Breast epithelium (tissue), 4 donors: ENCODE measurements around the gene USP9Y. TPM values are rescaled to one million over a fixed set of nuclear protein-coding genes. Genes with fewer than 3 reads are reported as not detected.
A peak's percentile ranks its signal among the peaks of the same experiment; 100 is the strongest.

Experiments used
- DNase-seq, 2 donors: peaks; one replicate each; pipeline ENCODE4 v3.0.0-alpha.2; 2019; ENCODE audit warnings: low spot score in 2 of 2
- H3K27ac ChIP-seq, 2 donors: fragments of 200-600 bp; sonication (generic) in 1 of 2; one replicate each; pipeline ENCODE4 v1.5.1; 2016 to 2019; ENCODE audit warnings: mild to moderate bottlenecking in 1 of 2
- H3K27me3 ChIP-seq, 2 donors: fragments of 200-600 bp; sonication (generic) in 1 of 2; one replicate each; pipeline versions ENCODE4 v1.5.1 to v1.6.0; 2017 to 2019; ENCODE audit warnings: control low read depth in 1 of 2, mild to moderate bottlenecking in 1 of 2
- H3K36me3 ChIP-seq: fragments of 200-600 bp; one replicate; pipeline ENCODE4 v1.5.1; 2019
- H3K4me1 ChIP-seq, 2 donors: fragments of 200-600 bp; sonication (generic); one replicate each; pipeline ENCODE4 v1.5.1; 2016 to 2019; ENCODE audit warnings: control low read depth in 1 of 2
- H3K4me3 ChIP-seq, 3 donors: fragments of 200-600 bp; sonication (generic); 1 replicate in 2 of 3; 2 replicates in 1 of 3; pipeline ENCODE4 v1.5.1; 2016 to 2019; ENCODE audit warnings: mild to moderate bottlenecking in 3 of 3, moderate library complexity in 2 of 3
- H3K9me3 ChIP-seq, 2 donors: fragments of 200-600 bp; sonication (generic) in 1 of 2; one replicate each; pipeline ENCODE4 v1.5.1; 2016 to 2019; ENCODE audit warnings: control low read depth in 1 of 2
- CTCF ChIP-seq, 3 donors: fragments of 450-650 bp; IDR thresholded peaks; one replicate each; pipeline ENCODE4 v1.5.1; 2016 to 2017; ENCODE audit warnings: antibody characterized with exemption in 3 of 3, mild to moderate bottlenecking in 3 of 3, moderate library complexity in 3 of 3
- POLR2A ChIP-seq: fragments of 450-650 bp; IDR thresholded peaks from one replicate; pipeline ENCODE4 v1.6.1; 2016; ENCODE audit warnings: antibody characterized with exemption, mild to moderate bottlenecking, moderate library complexity
- POLR2AphosphoS5 ChIP-seq, 3 donors: sonication (generic); formaldehyde crosslinking; IDR thresholded peaks; one replicate each; pipeline ENCODE4 v1.6.1; 2017; ENCODE audit warnings: antibody characterized with exemption in 3 of 3
- intact Hi-C: fragments of 100-400 bp; cut with DNase I; formaldehyde crosslinking; loops from one replicate; pipeline ENCODE4 v1.15.1; 2023; ENCODE audit warnings: low total_unique reads
- total RNA-seq, 3 donors: library from RNA; depleted of rRNA; stranded (reverse); fragments of >200 nt; gene quantifications; one replicate each; pipeline ENCODE4 v1.1.0, GENCODE V29; 2016

The USP9Y gene
- total RNA-seq, 3 donors from 2014 or later: under 0.01 to 26.4 TPM; not detected in 1

DNA sequence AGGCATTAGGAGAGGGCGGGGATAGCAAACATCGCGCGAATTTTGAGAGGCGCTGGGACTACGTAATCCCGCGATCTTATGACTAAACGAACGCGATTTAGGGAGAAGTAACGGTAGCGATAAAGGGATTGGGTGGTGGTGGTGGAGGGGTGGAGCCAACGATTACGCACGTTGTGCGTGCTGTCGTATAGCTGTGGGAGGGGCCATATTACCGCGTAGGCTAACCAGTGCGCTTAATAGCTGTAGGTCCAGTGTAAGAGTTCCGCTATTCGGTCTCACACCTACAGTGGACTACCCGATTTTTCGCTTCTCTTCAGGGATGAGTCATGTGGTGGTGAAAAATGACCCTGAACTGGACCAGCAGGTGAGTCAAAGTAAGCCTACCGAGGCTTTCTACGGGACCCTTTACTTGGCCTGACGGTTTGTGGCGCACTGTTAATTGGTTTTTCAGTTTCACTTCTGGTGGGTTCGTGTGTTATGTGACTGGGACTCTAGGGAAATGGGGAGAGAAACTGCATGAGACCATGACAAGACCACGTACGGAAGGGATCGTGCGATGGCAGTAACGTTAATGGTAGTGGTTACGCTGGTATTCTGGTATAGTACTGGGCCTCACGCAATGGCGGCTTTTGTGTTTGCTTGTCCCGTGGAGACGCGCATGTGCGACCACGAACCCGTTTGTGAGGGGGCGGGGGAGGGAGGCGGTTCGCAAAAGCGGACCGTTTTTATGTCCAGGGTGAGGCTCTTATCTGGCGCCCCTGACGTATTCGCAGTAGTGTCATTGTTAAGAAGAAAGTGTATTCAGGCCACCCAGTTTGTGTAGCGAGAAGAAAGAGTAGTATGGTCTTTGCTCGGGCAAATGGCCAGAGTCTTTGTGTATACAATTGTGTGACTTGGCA is 203.8 kb downstream of the USP9Y start, which contains the start of gene DDX3Y:
TSS of gene DDX3Y (plus strand) at position 251 of the 899 bp plus-strand sequence. CDS start at position 320, 69 bp downstream.
- no peaks in the 10 kb centered on the region for H3K27me3 ChIP-seq
- no peaks in the 10 kb centered on the region for H3K4me1 ChIP-seq
- peak in 1 of 2 donors; percentile 74 for DNase-seq
- no peaks in the 10 kb centered on the region for H3K9me3 ChIP-seq
- H3K27ac ChIP-seq: no peak within 1 kb of the TSS
- no peaks in the 10 kb centered on the region for H3K36me3 ChIP-seq
- peak in 1 of 3 donors; percentile 92 for TF ChIP-seq POLR2AphosphoS5 (IDR thresholded peaks at IDR 0.05)
- no peak for TF ChIP-seq POLR2A
- no peak for TF ChIP-seq CTCF (IDR thresholded peaks at IDR 0.05)
- intact Hi-C loops: no loop called here
- peak within 1 kb of the TSS in 1 of 3 donors; percentile 63 for H3K4me3 ChIP-seq

GRCh38 chrY:12905517-12905872 is 204.5 kb downstream of the USP9Y start:
- Histone ChIP-seq H3K27me3 (no peaks in the 10 kb centered on the region), H3K36me3 (no peaks in the 10 kb centered on the region), H3K27ac (no peak overlapping the region), H3K4me3 (peak overlapping the region in 1 of 3 donors; percentile 63), H3K9me3 (no peaks in the 10 kb centered on the region), H3K4me1 (no peaks in the 10 kb centered on the region)
- DNase-seq: peak in 1 of 2 donors; percentile 57
- intact Hi-C loops: no loop called here
- TF ChIP-seq POLR2A (no peak), POLR2AphosphoS5 (IDR thresholded peaks at IDR 0.05) (peak in 1 of 3 donors; percentile 46)

- DNase-seq: no peak
- intact Hi-C loops: no loop called here
- no peak overlapping the region for H3K27ac ChIP-seq
- no peaks in the 10 kb centered on the region for H3K27me3 ChIP-seq
- no peaks in the 10 kb centered on the region for H3K9me3 ChIP-seq
- H3K4me3 ChIP-seq: peak overlapping the region in 1 of 3 donors; percentile 63
- H3K4me1 ChIP-seq: no peaks in the 10 kb centered on the region
- no peak for TF ChIP-seq CTCF (IDR thresholded peaks at IDR 0.05)
- no peak for TF ChIP-seq POLR2A
- TF ChIP-seq POLR2AphosphoS5 (IDR thresholded peaks at IDR 0.05): no peak
- H3K36me3 ChIP-seq: no peaks in the 10 kb centered on the region
Measured at GRCh38 chrY:12905895-12906294, 204.9 kb downstream of the USP9Y start.

Other genes starting within 250 kb of the USP9Y start
- 100 to 1,000 TPM in 1 of 3 donors, under 1 TPM in 1, not detected in 1; under 0.01 to 113 TPM for gene DDX3Y, start 203.6 kb downstream of the USP9Y start, total RNA-seq